NCI-H1436 (cell line): ENCODE data around the gene ZNF107.

Source experiments
- DNase-seq: peaks from one replicate; lab custom pipeline; 2025; lab: John Stamatoyannopoulos, UW

Gene ZNF107

DNA sequence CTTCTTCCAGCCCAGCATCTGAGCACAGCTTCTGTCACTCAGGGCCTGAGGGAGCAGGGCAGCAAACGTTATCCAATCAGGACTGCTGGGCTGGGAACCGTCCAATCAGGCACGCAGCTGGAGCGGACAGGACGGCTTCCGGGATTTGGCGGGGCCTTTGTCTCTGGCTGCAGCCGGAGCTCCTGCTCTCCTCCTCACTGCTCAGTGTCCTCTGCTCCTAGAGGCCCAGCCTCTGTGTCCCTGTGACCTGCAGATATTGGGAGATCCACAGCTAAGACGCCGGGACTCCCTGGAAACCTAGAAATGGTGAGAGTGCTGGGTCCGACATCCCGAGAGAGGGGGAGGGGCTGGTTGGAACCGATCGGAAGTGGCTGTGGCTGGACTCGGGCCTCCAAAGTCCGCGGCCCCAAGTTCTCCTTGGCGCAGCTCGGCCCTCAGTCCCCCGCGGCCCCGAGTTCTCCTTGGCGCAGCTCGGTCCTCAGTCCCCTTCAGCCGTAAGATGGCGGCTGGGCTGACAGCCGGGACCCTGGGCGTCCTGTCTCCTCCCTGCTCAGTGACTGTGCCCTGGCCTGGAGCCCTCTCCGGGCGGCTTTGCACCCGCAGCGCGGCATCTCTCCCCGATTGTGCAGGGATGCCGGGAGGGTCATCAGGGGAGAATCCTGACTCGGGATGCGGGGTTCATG is at the start of gene ZNF107:
Gene ZNF107 (plus strand): TSS at position 154 of the 683 bp plus-strand sequence. CDS start 150 bp downstream, at position 304.
- peak; percentile 90 for DNase-seq

DNA sequence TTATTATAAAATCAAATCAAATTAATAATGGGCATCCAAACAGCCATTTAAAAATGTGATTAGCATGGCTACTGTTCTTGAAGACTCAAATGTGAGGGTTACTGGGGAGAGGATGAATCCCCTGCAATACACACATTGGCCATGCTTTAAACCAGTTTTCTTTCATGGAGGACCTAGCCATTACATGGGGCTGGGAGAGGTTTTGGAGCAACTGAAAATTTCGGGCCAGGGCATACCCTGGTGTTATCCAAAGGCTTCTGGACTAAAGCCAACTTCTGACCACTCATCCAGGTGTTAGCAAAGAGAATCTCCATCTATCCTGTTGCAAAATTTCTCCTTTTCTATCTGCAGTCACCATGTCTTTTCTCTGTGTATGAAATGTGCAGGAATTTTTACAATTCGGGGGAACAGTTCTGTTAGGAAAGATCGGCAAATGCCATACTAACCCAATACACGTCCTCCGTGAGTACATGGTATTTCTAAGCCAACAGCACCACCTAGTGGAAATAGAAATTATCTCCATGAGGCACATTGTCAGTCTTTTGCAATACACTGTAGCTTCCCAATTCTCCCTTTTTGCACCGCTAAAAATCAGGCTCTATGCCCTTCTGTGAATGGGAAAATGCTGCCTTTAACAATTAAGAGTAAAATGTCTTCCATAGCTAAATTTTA is 47.0 kb upstream of the ZNF107 start:
- peak; percentile 2 for DNase-seq

DNA sequence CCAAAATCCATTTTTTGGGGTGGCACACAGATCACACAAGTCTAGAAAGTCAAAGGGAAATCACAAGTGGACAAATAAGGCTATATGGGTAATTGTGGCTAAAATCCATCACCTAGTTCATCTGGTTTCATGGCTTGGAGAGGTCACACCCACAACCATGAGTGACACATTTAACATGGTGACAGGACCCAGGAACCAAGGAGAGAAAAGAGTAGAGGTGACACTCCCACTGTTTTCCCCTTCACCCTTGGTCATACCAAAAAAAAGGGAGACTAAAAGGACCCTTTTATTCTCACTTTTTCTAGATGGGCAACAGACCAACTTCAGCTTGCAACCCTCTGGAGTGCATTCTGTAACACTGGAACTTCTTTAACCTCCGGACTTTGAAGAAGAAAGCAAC is 46.2 kb upstream of the ZNF107 start:
- DNase-seq, result no peak

DNA sequence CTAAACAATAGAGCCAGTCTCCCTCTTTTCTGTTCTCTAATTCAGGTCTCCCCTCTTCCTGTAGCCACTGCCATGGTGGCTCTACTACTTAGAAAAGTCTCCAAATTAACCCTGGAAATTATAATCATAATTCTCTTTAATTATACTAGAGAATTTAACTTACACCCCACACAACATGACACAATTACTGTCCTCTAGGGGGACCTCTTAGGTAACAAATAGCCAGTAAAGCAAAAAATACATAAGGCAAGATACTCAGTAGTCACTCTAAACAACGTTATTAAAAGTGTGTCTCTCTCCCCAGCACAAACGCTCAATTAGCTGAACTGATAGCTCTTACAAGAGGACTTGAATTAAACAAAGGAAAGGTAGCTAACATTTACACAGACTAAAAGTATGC is 44.3 kb upstream of the ZNF107 start:
- no peak for DNase-seq

DNA sequence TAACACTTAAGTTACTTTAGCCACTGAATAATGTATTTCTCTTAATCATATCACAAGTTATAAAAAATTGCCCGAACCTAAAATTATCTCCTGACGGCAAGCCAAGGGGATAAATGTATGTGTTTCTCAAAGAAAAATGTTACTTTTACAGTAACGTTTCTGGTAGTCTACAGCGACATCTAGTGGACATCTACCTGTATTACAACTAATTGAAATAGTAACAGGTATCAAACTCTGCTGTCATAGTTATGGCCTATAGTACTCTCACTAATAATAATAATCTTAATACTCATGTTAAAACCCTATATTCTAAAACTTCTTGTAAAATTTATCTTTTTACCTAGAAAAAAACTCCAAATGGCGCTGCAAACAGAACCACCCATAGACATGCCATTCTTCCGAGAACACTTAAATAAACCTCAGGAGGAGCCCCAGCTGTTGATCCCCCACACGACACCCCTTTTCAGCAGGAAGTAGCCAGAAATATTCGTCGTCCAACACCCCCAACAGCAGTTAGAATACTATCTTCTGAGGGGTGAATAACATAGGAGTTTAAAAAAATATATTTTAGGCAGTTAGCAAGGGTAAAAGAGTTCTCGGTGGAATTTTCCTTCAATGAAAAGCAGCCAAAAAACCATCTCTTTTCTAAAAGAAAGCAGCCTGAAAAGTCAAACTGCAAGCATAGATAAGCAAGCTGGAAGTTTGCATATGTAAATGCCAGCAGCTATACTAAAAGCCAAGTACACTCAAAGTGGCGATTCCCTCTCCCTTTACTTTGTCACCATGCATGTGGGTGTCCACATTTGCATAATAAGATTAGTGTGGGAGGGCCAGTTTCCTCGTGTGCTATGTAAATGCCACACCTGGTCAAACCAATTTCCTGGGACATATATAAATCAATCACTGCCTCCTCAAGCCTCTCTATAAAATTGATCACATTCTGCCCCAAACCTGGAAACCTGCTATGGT is 40.5 kb upstream of the ZNF107 start:
- no peak for DNase-seq

DNA sequence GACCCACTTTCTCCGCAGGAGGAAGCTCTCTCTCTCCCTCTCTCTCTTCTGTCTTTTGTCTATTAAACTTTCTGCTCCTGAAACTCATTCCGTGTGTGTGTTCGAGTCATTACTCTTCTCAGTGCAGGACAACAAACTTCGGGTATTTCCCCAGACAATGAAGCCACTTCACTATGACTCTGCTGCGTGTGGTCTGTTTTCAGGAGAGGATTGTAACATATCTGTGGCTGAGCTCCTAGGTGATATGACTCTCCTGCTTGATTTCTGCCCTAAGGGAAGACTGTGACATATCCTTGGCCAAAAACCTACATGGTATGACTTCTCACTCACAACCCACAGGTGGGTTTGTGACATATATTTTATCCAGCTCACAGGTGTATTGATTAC is 39.9 kb upstream of the ZNF107 start:
- DNase-seq, result no peak

DNA sequence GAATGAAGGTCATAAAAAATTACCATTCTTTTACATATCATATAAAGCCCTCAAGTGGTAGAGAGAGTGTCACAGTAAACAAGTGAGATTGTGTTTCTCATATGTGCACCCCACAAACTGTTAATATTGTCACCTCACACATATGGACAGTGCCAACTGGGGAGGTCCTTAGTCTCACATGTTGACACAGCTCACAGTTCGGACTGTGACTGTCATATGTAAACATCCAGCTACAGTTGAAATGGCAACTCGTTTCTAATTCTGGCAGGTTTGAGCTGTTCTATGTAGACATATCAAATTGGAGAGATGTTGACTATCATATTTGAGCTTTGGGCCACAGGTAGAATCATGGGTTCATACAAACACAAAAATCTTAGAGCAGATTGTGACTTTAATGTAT is 39.4 kb upstream of the ZNF107 start:
- DNase-seq, result no peak

DNA sequence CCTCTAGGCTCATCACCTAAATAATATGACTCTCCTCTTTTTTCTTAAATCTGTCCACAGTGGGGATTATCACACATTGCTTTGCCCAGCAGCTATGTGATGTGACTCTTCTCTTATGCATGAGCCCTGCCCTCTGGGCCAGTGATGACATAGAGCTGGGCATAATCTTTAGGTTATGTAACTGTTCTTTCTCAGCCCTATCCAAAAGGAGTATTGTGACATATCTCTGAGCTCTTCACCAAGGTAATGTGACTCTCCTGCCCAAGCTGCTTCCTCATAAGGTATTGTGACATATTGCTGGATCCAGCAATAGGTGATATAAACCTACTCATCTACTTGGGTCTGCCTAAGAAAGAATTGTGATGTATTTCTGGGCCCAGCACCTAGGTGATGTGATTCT is 37.7 kb upstream of the ZNF107 start:
- no peak for DNase-seq

DNA sequence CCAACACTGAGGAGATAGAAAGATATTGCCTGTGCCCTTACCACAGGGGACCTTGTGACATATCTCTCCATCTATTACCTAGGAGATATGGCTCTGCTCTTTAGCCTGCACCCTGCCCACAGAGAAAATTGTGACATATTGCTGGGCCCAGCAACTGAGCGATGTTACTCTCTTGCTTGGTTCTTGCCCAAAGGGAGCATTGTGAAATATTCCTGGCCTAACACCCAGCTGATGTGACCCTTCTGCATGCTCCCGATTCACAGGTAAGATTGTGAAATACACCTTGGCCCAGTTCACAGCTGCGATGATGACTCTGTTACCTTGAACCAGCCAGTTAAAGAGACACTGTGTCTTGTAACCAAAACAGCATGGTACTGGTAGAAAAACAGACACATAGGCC is 37.2 kb upstream of the ZNF107 start:
- no peak for DNase-seq

DNA sequence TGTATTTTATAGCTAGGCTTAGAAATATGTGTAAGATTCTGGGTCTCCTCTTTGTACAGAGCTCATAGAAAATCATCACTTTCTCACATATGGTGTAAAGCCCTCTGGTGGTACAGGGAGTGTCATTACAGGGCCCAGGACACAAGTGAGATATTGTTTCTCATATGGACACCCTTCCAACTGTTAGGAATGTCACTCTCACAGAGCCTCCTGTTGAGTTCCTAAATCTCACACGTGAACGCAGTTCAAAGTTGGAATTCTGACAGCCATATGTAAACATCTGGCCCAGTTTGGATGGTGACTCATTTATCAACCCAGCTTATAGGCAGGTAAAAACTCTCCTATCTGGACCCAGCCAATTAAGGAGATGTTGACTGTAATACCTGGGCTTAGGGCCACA is 35.4 kb upstream of the ZNF107 start:
- DNase-seq, result peak; percentile 2

DNA sequence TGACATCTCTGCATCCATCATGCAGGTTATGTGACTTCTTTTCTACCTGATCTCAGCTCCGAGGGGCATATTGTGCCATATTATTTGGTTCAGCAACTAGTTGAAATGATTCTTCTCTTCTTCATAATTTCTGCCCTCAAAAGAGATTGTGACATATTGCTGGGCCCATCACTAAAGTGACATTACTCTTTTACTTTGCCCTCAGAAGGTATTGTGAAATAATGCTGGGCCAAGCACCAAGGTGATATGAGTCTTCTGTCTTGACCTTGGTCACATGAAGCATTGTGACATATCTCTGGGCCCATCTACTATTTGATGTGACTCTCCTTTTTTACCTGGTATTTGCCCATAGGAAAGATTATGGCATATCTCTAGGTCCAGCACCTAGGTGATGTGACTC is 33.9 kb upstream of the ZNF107 start:
- DNase-seq, result no peak

DNA sequence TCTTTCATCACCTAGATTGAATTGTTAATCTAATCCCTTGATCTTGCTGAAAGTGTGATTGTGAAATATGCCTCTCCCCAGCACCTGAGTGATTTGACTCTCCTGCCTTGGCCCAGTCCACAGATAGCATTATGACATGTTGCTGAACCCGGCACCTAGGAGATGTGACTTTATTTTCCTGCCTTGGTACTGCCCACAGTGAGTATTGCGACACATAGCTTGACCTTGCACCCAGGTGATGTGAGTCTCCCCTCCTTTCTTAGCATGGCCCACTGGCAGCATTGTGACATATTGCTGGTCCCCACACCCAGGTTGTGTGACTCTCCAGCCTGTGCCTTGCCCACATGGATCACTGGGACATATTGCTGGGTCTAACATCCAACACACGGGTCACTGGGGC is 32.5 kb upstream of the ZNF107 start:
- no peak for DNase-seq

DNA sequence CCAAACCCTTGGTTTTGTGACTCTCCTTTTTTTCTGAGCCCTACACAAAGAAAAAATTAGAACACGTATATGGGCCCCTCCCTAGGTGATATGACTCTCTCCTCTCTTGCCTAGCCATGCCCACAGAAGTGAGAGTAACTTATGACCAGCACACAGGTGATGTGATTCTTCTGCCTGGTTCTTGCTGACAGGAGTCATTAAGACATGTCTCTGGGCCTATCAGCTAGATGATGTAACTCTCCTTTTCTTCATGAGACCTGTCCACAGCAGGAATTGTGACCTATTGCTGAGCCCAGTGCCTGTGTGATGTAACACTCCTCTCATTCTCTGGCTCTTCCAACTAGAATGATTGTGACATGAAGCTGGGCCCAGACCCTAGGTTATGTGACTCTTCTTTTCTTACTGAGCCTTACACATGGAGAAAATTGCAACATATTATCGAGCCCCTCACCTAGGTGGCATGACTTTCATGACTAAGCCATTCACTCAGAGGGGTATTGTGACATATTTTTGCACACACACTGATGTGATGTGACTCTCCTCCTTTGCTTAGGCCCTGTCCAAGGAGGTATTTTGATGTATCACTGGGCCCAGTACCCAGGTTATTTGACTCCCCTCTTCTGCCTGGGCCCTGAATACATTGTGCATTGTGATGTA is 31.4 kb upstream of the ZNF107 start:
- no peak for DNase-seq

DNA sequence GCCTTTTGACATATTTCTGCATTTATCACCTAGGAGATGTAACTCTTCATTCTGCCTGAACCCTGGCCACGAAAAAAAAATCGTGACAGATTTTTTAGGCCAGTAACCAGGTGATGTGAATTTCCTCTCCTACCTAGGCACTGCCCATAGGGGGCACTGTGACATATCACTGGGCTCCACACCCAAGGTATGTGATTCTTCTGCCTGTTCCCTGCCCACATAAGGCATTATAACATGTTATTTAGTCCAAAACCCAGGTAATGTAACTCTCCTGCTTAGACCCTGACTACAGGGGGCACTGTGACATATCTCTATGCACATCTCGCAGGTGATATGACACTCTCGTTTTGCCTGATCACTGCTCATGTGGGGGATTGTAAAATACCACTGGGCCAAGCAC is 29.5 kb upstream of the ZNF107 start:
- no peak for DNase-seq

DNA sequence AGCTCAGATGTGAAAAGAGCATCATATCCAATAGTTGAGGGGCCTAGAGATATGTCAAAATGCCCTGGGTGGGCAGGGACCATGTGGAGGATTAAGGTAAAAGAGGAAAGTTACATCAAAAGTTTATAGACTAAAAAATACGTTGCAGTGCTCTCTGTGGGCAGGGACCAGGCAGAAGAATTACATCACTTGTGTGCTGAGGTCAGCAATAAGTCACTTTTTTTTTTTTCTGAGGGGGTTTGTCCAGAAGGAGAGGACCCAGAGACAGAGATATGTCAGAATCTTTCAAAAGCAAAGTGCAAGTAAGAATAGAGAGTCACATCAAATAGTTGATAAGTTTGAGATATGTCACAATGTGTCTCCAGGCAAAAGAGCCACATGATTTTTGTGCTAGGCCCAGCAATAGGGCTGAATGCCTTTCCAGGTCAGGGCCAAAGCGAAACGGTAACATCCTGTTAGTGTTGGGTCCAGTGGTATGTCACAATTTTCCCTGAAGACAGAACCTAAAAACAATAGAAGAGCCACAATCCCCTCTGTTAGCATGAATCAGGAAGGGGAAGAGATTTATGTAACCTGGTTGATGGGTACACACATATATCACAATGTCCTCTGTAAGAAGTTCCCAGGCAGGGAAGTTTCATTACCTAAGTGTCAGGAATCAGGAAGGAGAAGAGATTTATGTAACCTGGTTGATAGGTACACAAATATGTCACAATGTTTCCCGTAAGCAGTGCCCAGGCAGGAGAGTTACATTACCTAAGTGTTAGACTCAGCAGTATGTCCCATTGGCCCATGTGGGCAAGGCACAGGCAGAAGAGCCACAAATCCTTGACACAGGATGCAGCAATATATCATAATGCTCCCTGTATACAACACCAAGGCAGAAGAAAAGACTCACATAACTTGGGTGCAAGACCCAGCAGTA is 28.1 kb upstream of the ZNF107 start:
- no peak for DNase-seq

DNA sequence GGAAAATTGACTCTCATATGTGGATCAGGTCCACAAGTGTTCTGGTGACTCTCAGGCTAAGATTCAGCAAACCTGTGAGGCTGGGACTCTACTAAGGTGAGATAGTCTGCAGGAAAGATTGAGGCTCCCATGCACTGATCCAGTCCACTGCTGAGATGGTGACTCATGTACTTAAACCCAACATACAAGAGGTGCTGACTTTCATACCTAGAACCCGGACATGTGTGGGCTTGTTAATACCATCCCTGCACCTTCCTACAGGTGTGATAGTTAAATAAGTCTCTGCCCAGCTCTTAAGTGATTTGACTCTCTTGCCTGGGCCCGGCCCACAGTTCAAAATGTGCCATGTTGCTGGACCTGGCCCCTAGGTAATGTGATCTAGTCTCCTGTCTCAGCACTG is 27.1 kb upstream of the ZNF107 start:
- no peak for DNase-seq

DNA sequence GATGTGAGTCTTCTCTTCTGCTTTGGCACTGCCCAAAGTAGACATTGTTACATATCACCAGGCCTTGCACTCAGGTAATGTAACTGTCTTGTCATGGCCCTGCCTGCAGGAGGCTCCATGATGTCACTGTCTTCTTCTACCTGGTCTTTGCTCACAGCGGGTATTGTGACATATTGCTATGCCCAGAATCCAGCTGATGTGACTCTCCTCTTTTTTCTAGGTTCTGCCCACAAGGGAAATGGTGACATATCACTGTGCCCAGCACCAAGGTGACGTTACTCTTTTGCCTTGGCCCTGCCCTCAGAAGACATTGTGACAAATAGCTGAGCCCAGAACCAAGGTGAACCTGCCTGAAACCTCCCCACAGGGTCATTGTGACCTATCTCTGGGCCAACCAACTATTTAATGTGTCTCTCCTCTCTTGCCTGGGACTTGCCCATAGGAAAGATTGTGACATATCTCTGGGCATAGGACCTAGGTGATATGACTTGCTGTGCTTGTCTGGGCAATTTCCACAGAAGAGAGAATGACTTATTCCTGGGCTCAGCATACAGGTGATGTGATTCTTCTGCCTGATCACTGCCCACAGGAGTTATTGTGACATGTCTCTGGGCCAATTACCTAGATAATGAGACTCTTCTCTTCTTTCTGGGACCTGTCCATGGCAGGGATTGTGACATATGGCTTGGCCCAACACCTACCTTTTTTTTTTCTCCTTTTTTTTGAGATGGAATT is 26.5 kb upstream of the ZNF107 start:
- DNase-seq, result no peak

DNA sequence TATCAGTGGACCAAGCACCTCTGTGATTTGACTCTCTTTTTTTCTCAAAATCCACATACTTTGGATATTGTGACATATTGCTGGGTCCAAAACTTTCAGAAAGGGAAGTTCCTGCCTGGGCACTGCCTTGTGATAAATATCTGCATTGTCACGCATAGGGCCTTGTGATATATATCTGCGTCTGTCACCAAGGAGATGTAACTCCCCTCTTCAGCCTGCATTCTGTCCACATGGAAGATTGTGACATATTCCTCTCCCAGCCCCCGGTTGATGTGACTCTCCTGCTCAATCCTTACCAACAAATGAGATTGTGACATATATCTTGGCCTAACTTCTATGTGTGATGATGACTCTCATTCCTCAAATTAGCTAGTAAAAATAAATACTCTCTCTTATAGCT is 25.4 kb upstream of the ZNF107 start:
- no peak for DNase-seq

DNA sequence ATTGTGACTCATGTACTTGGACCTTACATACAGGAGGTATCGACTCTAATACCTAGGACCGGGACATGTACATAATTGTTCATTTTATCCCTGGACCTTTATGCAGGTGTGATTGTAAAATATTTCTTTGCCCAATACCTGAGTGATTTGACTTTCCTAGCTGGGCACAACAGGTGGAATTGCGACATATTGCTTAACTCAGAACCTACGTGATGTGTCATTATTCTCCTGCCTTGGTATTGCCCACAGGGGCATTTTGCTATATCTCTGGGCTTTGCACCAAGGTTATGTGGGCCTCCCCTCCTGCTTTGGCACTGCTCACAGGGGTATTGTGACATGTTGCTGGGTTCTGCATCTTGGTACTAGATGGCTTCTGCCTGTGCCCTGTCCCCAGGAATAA is 23.9 kb upstream of the ZNF107 start:
- DNase-seq, result no peak

DNA sequence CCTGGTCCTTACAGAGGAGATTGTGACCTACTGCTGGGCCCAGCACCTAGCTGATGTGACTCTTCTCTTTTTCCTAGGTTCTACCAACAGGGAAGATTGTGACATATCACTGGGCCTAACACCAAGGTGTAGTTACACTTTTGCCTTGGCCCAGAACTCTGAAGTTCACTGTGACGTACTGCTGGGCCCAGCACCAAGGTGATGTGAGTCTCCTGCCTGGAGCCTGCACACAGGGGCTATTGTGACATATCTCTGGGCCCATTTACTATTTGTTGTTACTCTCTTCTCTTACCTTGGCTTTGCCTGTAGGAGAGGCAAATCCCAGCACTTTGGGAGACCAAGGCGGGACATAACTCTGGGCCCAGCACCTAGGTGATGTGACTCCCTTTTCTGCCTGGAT is 23.1 kb upstream of the ZNF107 start:
- no peak for DNase-seq

DNA sequence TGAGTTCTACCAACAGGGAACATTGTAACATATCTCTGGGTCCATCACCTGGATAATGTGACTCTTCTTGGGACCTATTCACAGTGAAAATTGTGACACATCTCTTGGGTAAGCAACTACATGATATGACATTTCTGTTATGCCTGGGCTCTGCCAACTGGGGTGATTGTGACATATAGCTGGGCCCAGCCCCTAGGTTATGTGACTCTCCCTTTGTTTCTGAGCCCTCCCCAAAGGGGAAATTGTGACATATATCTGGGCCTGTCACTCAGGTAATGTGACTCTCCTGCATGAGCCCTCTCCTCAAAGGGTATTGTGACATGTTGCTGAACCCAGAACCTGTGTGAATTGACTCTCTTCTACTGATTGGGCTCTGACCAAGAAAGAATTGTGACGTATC is 22.4 kb upstream of the ZNF107 start:
- DNase-seq, result no peak
